AG10803 (cell line): Measurements from ENCODE around the gene EYS.

ENCODE experiments used
- DNase-seq: peaks from one replicate; pipeline ENCODE4 v3.0.0; 2010; ENCODE audit warnings: low read depth
- H3K4me3 ChIP-seq: 2 replicates; pipeline ENCODE4 v1.5.1; 2011; ENCODE audit warnings: mild to moderate bottlenecking, low read length, control low read depth
- TF ChIP-seq, protein P1 (sequence below): conservative IDR thresholded peaks from 2 replicates; pipeline ENCODE4 v1.5.1; 2011; ENCODE audit warnings: mild to moderate bottlenecking, low read length, control low read depth, inconsistent platforms

EYS gene

DNA sequence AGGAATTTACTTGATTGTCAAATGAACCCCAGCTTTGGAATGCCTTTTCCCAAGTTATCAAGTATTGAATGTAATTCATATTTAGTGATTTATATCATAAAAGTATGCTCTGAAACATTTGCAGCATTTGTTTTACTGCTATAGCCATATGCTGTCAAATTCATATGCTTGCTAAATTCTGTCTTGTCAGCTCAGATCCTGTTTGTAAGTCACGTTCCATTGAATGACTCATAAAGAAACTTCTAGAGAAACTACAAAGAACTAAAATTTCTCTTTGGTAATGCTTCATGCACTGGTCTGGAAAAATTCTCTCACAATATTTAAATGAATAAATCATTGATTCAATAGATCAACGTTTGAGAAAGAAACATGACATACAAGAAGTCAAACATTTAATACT is 1625.6 kb downstream of the EYS start:
- no peak overlapping the region for H3K4me3 ChIP-seq
- no peak for DNase-seq
- TF ChIP-seq, protein P1, sequence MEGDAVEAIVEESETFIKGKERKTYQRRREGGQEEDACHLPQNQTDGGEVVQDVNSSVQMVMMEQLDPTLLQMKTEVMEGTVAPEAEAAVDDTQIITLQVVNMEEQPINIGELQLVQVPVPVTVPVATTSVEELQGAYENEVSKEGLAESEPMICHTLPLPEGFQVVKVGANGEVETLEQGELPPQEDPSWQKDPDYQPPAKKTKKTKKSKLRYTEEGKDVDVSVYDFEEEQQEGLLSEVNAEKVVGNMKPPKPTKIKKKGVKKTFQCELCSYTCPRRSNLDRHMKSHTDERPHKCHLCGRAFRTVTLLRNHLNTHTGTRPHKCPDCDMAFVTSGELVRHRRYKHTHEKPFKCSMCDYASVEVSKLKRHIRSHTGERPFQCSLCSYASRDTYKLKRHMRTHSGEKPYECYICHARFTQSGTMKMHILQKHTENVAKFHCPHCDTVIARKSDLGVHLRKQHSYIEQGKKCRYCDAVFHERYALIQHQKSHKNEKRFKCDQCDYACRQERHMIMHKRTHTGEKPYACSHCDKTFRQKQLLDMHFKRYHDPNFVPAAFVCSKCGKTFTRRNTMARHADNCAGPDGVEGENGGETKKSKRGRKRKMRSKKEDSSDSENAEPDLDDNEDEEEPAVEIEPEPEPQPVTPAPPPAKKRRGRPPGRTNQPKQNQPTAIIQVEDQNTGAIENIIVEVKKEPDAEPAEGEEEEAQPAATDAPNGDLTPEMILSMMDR, result no peak

DNA sequence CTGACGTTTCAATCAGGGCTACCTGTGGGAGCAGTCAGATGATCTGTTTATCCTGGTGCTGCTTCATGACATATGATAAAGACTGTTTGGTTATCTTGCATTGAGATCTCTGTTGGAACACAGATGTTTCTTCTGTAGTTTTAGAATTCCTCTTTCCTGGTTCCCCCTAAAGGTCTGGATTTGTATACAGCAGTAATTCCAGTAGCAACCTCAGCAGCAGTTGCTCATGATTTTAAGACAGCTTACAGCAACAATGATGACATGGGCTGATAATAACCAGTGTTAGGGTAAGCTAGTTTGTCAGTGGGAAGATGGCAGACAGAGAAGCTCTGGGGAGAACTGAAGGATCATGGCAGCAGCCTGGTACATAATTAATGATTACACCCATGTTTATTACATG is 1632.0 kb downstream of the EYS start:
- TF ChIP-seq, protein P1, result no peak
- DNase-seq, result no peak
- no peak overlapping the region for H3K4me3 ChIP-seq

DNA sequence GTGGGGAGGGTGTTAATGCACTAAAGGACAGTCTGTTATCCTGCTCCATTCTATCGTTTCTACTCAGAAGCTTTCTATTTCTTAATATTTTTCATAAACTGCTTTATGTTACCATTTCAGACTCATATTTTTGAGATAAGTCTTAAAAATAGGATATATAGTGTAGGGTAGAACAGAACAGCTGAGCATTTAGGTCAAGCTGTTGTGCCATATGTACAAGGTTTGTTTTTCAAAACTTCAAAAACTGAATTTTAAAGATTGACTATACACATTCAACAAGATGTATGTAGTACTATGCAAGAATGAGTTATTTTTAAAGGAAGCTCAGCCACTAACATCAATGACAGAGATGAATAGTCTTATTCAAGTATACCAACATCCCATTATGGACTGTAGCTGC is 1634.3 kb downstream of the EYS start:
- TF ChIP-seq, protein P1, result no peak
- no peak overlapping the region for H3K4me3 ChIP-seq
- no peak for DNase-seq

DNA sequence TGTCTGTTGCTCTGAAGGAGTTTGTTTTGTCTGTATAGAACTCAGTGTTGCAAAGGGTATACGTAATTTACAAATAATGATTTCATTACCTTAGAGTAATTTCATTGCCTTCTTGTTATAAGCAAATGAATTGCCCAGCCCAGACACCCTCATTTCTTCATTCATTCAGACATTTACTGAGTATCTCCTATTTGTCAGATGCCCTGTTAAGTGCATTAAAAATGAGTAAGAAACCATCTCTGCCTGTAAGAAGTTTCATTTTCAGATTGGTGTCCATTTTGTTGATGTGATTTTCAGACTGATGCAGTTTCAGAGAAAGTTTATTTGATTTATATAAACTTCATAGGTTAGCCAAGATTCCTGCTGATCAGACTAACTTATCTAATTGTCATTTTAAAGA is 1642.1 kb downstream of the EYS start:
- no peak for DNase-seq
- H3K4me3 ChIP-seq, result no peak overlapping the region

DNA sequence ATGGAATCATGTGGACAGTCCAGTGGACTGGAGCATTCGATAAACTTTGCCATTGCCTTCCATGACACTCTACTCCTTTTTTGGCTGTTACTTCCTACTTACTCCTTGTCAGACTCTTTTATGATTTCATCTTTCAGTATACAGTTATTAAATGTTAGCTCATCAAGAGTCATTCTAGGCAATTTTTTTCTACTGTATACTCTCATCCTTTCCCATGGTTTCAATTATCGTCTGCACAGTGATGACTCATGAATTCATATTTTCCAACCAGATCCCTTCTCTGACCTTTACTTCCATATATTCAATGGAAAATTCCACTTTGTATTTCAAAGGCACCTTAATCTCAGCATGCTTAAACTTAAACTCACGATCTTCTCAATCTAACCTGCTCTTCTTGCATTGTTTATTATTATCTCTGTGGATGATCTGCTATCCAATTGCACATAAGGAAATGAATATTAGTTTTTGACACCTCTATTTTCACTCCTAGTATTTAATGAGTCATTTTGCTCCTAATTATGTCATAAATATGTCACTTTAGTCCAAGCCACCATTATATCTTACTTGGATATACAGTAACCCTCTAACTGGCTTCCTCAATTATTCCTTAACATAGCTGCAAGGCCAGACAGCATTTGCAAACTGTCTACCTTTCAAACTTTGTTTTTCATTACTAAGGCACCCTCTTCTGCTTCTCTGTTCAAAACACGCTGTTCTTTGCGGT is 1643.9 kb downstream of the EYS start:
- DNase-seq, result no peak

More for the DNA sequence above, 1642.1 kb downstream of the EYS start:
- TF ChIP-seq, protein P1, result no peak

GRCh38 chr6:64054861-64055260 is 1652.2 kb downstream of the EYS start:
- DNase-seq, result no peak
- TF ChIP-seq, protein P1, result no peak
- no peak overlapping the region for H3K4me3 ChIP-seq

More for the DNA sequence above, 1643.9 kb downstream of the EYS start:
- no peak overlapping the region for H3K4me3 ChIP-seq
- TF ChIP-seq, protein P1, result no peak

- no peak for DNase-seq
- no peak overlapping the region for H3K4me3 ChIP-seq
- TF ChIP-seq, protein P1, result no peak
These were observed 1656.4 kb downstream of the EYS start for GRCh38 chr6:64050590-64050989.
